Subcutaneous abdominal adipose tissue (tissue), 5 donors: ENCODE data around the gene ESD.
"Not testable (repeated sequence)": the region's sequence is repeated elsewhere in the genome, so short reads cannot be mapped to it uniquely, and the experiment has no call there.

ENCODE experiments used
- H3K27ac ChIP-seq: one replicate; pipeline ENCODE4 v1.7.0; 2013; ENCODE audit warnings: low read depth, mild to moderate bottlenecking, inconsistent platforms, low read length, moderate library complexity
- H3K27me3 ChIP-seq, 5 donors: one replicate each; pipeline ENCODE4 v1.7.0; 2013; ENCODE audit warnings: low read length in 5 of 5, inconsistent platforms in 1 of 5; ENCODE audit not compliant: control insufficient read depth in 5 of 5, insufficient read depth in 4 of 5
- H3K36me3 ChIP-seq, 5 donors: one replicate each; pipeline ENCODE4 v1.7.0; 2013; ENCODE audit warnings: low read length in 5 of 5; ENCODE audit not compliant: control insufficient read depth in 5 of 5, insufficient read depth in 5 of 5
- H3K4me1 ChIP-seq, 5 donors: one replicate each; pipeline ENCODE4 v1.7.0; 2013; ENCODE audit warnings: low read length in 5 of 5, mild to moderate bottlenecking in 3 of 5, moderate library complexity in 1 of 5; ENCODE audit not compliant: control insufficient read depth in 5 of 5, insufficient read depth in 5 of 5
- H3K4me3 ChIP-seq, 5 donors: one replicate each; pipeline ENCODE4 v1.7.0; 2013; ENCODE audit warnings: low read length in 5 of 5, low read depth in 1 of 5
- H3K9ac ChIP-seq, 5 donors: one replicate each; pipeline ENCODE4 v1.7.0; 2013; ENCODE audit warnings: low read length in 5 of 5, mild to moderate bottlenecking in 4 of 5, moderate library complexity in 3 of 5
- H3K9me3 ChIP-seq, 5 donors: one replicate each; pipeline ENCODE4 v1.7.0; 2013; ENCODE audit warnings: low read length in 5 of 5; ENCODE audit not compliant: control insufficient read depth in 5 of 5
- donor health status: healthy.
- donor health status: healthy.
- donor health status: healthy.
- donor health status: healthy.
- donor health status: healthy.

ESD gene

DNA sequence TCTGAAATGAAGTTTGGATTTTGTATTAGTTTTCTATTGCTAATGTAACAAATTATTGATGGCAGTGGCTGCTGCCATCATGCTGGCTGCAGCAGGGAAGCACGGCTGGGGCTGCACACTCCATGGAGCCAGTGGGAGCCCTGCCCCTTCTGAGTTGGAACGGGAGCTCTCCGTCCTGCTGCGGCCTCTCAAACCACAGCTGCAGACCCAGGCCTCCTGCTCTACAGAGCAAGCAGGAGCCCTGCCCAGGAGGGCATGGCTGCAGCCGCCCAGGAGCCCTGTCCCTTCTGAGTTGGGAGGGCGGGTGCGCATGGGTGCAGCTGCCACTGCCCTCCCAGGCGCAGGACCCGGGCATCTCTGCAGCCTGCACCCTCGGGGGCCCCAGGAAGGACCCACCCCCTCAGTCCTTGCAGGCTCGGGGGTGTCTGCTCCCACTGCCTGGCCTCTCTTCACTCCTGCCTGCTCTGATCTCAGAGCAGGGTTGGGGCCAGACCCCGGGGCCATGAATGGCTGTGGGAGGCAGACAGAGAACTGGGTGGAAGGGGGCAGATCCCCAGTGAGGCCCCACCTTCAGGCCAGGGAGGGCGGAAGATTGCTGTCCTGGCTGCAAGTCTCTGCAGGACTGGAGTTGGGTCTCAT lies 21.0 kb upstream of the ESD start:
- Histone ChIP-seq H3K4me1 (peaks cover 0 to 8% (median 0%) of the 10 kb centered on the region in 5 donors), H3K27me3 (no peaks in the 10 kb centered on the region), H3K9ac (no peak overlapping the region), H3K9me3 (no peaks in the 10 kb centered on the region), H3K36me3 (no peaks in the 10 kb centered on the region), H3K27ac (no peak overlapping the region), H3K4me3 (no peak overlapping the region)

DNA sequence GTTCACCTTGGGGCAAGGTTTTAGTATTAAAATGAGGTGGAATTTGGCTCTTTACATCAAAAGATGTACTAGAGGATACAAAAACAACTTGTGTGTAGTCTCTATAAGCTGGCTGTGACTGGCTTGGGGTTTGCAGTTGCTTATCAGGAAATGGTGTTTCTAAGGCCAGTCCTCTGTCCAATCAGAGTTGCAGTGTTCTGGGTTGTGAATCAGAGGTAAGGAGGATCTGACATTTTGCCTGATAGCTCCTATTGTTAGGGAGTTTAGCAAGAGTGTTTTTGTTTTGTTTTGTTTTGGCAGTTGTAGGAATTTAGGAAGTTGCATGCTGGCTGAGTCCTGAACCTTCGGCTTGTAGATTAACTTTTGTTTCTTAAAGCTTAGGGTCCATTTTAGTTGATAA lies 20.1 kb upstream of the ESD start:
- Histone ChIP-seq H3K27ac (no peak overlapping the region), H3K9ac (no peak overlapping the region), H3K4me1 (peaks cover 0 to 8% (median 0%) of the 10 kb centered on the region in 5 donors), H3K27me3 (no peaks in the 10 kb centered on the region), H3K36me3 (no peaks in the 10 kb centered on the region), H3K4me3 (no peak overlapping the region), H3K9me3 (peaks cover 0 to 7% (median 4%) of the 10 kb centered on the region in 5 donors)

DNA sequence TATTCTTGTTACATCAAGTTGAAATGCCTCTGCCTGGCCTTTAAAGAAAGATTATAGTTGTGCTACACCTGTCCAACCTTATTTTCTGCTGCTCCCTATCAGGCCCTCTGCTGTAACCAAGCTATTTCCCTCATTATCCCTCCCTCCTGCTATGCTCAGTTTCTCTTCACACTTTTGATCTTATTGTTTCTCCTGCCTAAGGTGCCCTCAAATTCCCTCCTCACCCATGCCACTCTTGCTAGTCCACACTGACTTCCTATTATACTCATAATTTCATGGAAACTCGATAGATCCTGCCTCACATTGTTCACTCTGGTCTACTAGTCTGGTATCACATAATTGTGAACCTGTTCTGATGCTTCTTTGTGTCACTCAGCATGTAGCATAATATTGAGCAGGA lies 19.4 kb upstream of the ESD start:
- Histone ChIP-seq H3K4me1 (peaks cover 0 to 8% (median 0%) of the 10 kb centered on the region in 5 donors), H3K36me3 (no peaks in the 10 kb centered on the region), H3K9me3 (peaks cover 0 to 10% (median 6%) of the 10 kb centered on the region in 5 donors), H3K9ac (no peak overlapping the region), H3K27me3 (no peaks in the 10 kb centered on the region), H3K27ac (no peak overlapping the region), H3K4me3 (no peak overlapping the region)

DNA sequence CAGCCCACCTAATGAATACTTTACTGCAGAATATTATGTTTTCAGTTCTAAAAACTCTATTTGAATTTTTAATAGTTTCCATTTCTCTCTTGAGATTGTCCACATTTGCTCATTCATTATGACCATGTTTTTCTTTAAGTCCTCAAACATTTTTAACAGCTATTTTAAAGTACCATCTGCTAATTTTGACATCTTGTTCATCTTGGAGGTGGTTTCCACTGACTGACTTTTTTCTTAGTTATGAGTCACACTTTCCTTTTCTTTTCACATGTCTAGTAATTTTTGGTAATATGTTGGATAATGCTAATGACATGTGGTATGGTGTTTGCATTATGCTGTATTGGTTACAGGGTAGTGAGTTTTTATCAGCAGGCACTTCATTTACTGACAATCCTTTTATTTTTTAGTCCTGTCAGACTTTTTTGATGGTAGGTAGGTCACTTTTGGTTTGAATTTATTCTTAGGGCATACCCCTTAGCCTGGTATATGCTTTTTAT lies 15.4 kb upstream of the ESD start:
- Histone ChIP-seq H3K4me3 (no peak overlapping the region), H3K4me1 (peaks cover 0 to 7% (median 0%) of the 10 kb centered on the region in 5 donors), H3K27ac (no peak overlapping the region), H3K27me3 (no peaks in the 10 kb centered on the region), H3K36me3 (no peaks in the 10 kb centered on the region), H3K9ac (no peak overlapping the region), H3K9me3 (peaks cover 0 to 10% (median 6%) of the 10 kb centered on the region in 5 donors)

DNA sequence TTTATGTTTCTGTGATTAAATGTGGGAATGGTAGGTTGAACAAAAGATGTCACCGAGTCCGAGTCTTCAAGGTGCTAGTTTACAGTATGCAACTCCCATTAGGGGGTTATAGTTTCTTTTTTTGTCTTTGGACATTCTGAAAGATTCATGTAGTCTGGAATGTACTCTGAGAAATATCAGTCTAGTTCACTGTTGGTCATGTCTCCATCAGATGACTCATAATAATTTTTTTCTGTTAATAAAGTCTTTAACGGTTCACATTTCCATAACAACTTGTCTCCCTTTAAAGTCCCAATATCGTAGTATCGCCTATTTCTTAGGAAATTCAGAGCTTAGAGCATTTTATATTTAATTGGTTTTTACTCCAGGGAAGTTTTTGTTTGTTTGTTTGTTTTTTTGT lies 13.5 kb upstream of the ESD start:
- Histone ChIP-seq H3K36me3 (no peaks in the 10 kb centered on the region), H3K4me3 (no peak overlapping the region), H3K9ac (no peak overlapping the region), H3K27ac (no peak overlapping the region), H3K4me1 (no peaks in the 10 kb centered on the region), H3K9me3 (peaks cover 0 to 10% (median 6%) of the 10 kb centered on the region in 5 donors), H3K27me3 (no peaks in the 10 kb centered on the region)

DNA sequence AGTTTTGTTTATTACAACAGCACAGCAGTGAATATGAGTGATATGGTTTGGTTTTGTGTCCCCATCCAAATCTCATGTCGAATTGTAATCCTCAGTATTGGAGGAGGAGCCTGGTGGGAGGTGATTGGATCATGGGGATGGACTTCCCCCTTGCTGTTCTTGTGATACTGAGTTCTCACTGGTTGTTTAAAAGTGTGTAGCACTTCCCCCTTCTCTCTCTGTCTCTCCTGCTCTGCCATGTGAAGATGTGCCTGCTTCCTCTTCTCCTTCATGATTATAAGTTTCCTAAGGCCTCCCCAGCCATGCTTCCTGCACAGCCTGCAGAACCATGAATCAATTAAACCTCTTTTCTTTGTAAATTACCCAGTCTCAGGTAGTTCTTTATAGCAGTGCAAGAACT lies 8.0 kb upstream of the ESD start:
- H3K4me3 ChIP-seq, H3K36me3 ChIP-seq, H3K9ac ChIP-seq, H3K4me1 ChIP-seq, H3K27ac ChIP-seq, H3K9me3 ChIP-seq, H3K27me3 ChIP-seq: not testable (repeated sequence)

DNA sequence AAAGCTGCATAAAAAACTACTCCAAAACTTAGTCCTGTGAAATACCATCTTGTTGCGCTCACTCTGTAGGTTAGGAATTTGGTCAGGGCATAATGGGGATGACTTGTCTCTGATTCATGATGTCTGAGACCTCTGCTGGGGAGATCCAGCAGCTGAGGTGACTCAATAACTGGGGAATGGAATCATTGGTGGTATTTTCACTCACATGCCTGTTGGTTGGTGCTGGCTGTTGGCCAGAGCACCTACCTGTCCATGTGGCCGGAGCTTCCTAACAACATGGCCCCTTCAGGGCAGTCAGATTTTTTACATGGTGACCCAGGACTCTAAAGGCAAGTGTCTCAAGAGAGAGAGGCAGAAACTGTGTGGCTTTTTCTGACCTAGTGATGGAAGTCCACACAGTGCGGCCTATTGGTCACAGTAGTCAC lies 7.4 kb upstream of the ESD start:
- no peak overlapping the region for H3K27ac ChIP-seq
- no peaks in the 10 kb centered on the region for H3K36me3 ChIP-seq
- no peaks in the 10 kb centered on the region for H3K9me3 ChIP-seq
- H3K27me3 ChIP-seq, result no peaks in the 10 kb centered on the region
- H3K4me3 ChIP-seq, result no peak overlapping the region
- H3K9ac ChIP-seq, result no peak overlapping the region
- H3K4me1 ChIP-seq, result no peaks in the 10 kb centered on the region

DNA sequence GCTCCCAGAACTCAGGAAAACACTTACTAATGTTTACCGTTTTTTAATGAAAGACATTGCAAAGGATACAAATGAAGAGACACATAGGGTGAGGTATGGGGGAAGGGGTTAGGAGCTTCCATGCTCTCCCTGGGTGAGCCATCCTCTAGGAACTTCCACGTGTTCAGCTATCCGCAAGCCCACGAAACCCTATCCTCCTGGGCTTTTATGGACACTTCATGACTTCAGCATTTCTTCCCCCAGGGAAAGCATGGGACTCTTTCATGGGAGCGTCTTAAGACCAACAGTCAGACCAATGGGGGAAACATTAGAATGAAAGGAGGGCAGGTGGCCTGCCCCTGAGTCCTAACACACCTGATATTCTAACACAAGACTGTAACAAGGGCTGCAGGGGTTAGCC lies 6.6 kb upstream of the ESD start:
- Histone ChIP-seq H3K36me3 (no peaks in the 10 kb centered on the region), H3K27ac (no peak overlapping the region), H3K27me3 (no peaks in the 10 kb centered on the region), H3K9me3 (no peaks in the 10 kb centered on the region), H3K4me3 (no peak overlapping the region), H3K4me1 (no peaks in the 10 kb centered on the region), H3K9ac (no peak overlapping the region)

DNA sequence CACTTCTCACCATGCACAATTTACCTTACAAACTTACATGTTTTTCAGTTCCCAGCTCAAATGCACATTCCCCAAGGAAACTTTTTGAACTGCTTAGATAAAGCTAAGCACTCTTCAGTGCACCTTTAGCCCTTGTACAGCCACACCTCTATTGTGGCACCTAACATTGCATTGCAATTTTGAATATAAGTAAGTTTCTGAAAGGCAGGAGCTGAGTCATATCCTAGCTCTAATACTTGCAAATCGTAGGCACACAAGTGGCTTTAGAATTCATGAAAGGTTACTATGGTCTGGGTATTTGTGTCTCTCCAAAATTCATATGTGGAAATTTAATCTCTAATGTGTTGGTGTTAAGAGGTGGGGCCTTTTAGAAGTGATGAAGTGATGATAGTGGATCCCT lies 4.9 kb upstream of the ESD start:
- no peak overlapping the region for H3K4me3 ChIP-seq
- H3K4me1 ChIP-seq, result peaks cover 0 to 8% (median 8%) of the 10 kb centered on the region in 5 donors
- H3K36me3 ChIP-seq, result no peaks in the 10 kb centered on the region
- H3K9ac ChIP-seq, result no peak overlapping the region
- H3K9me3 ChIP-seq, result no peaks in the 10 kb centered on the region
- H3K27ac ChIP-seq, result no peak overlapping the region
- no peaks in the 10 kb centered on the region for H3K27me3 ChIP-seq

DNA sequence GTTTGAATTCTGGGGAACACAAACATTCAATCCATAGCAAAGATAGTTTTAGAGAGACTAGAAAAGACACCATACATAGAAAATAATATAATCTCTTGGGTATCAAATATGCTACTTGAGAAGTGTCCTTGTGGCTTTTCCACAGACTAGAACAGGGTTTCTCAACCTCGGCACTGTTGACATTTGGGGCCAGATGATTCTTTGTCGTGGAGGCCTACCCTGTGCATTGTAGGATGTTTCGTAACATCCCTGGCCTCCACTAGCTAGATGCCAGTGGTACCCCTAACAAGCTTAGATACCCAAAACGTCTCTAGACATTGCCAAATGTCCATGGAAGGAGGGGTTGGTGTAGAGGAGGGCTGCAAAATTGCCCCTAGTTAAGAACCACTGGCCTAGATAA lies 2.2 kb upstream of the ESD start:
- H3K36me3 ChIP-seq, result no peaks in the 10 kb centered on the region
- H3K4me3 ChIP-seq, result no peak overlapping the region
- H3K27me3 ChIP-seq, result no peaks in the 10 kb centered on the region
- H3K9me3 ChIP-seq, result no peaks in the 10 kb centered on the region
- H3K4me1 ChIP-seq, result peaks cover 0 to 30% (median 26%) of the 10 kb centered on the region in 5 donors
- H3K27ac ChIP-seq, result no peak overlapping the region
- H3K9ac ChIP-seq, result no peak overlapping the region
